Neuronal stem cell (in vitro differentiated cells): Measurements from ENCODE around the gene CDK5RAP3.

ENCODE experiments used
- DNase-seq: peaks from one replicate; pipeline ENCODE4 v3.0.0-alpha.2; 2013; ENCODE audit warnings: low spot score
- H2AFZ ChIP-seq: one replicate; pipeline ENCODE4 v1.6.1; 2013; ENCODE audit warnings: mild to moderate bottlenecking, low read length, inconsistent platforms
- H2AK5ac ChIP-seq: 2 replicates; pipeline ENCODE4 v1.6.1; 2013; ENCODE audit warnings: low read depth, mild to moderate bottlenecking, inconsistent platforms, low read length, moderate library complexity, mixed read lengths
- H2BK120ac ChIP-seq: 2 replicates; pipeline ENCODE4 v1.6.1; 2013; ENCODE audit warnings: low read depth, mild to moderate bottlenecking, inconsistent platforms, low read length, moderate library complexity, mixed read lengths
- H2BK12ac ChIP-seq: one replicate; pipeline ENCODE4 v1.6.1; 2013; ENCODE audit warnings: low read length, inconsistent platforms
- H2BK15ac ChIP-seq: 2 replicates; pipeline ENCODE4 v1.6.1; 2013; ENCODE audit warnings: mild to moderate bottlenecking, low read length, inconsistent platforms, mixed read lengths
- H2BK5ac ChIP-seq: one replicate; pipeline ENCODE4 v1.6.1; 2013; ENCODE audit warnings: inconsistent platforms, mild to moderate bottlenecking, low read length, moderate library complexity
- H3K14ac ChIP-seq: one replicate; pipeline ENCODE4 v1.6.1; 2013; ENCODE audit warnings: low read length, inconsistent platforms
- H3K18ac ChIP-seq: 2 replicates; pipeline ENCODE4 v1.6.1; 2013; ENCODE audit warnings: low read length, inconsistent platforms
- H3K23ac ChIP-seq: 2 replicates; pipeline ENCODE4 v1.6.1; 2013; ENCODE audit warnings: low read depth, mild to moderate bottlenecking, mixed read lengths, low read length, inconsistent platforms; ENCODE audit not compliant: poor library complexity
- H3K27ac ChIP-seq: replicated peaks from 3 replicates; pipeline ENCODE4 v1.5.1; 2013; ENCODE audit warnings: low read length, inconsistent platforms
- H3K27me3 ChIP-seq, 3 experiments: 2 replicates each; pipeline ENCODE4 v1.6.1; 2013; ENCODE audit warnings: low read length in 3 of 3, mild to moderate bottlenecking in 2 of 3, inconsistent platforms in 1 of 3, low read depth in 1 of 3, mixed read lengths in 1 of 3, moderate library complexity in 1 of 3; ENCODE audit not compliant: control insufficient read depth in 3 of 3, insufficient read depth in 3 of 3
- H3K36me3 ChIP-seq, 2 donors: replicated peaks in 1 of 2; 2 replicates each; pipeline ENCODE4 v1.6.1; 2013; ENCODE audit warnings: low read length in 2 of 2; ENCODE audit not compliant: control insufficient read depth in 2 of 2, insufficient read depth in 2 of 2
- H3K4ac ChIP-seq: 2 replicates; pipeline ENCODE4 v1.6.1; 2013; ENCODE audit warnings: inconsistent platforms, mild to moderate bottlenecking, low read length, moderate library complexity
- H3K4me1 ChIP-seq, 2 donors: 1 replicate in 1 of 2; 2 replicates in 1 of 2; pipeline ENCODE4 v1.6.1; 2013; ENCODE audit warnings: low read length in 2 of 2, low read depth in 1 of 2; ENCODE audit not compliant: control insufficient read depth in 2 of 2, insufficient read depth in 1 of 2
- H3K4me2 ChIP-seq: one replicate; pipeline ENCODE4 v1.6.1; 2013; ENCODE audit warnings: mild to moderate bottlenecking, low read length, inconsistent platforms; ENCODE audit not compliant: insufficient read depth, poor library complexity, severe bottlenecking
- H3K4me3 ChIP-seq, 2 donors: 2 replicates each; pipeline ENCODE4 v1.5.1; 2013; ENCODE audit warnings: low read length in 2 of 2, mild to moderate bottlenecking in 2 of 2, inconsistent platforms in 1 of 2, moderate library complexity in 1 of 2
- H3K79me1 ChIP-seq: one replicate; pipeline ENCODE4 v1.6.1; 2013; ENCODE audit warnings: low read depth, mild to moderate bottlenecking, inconsistent platforms, low read length, moderate library complexity
- H3K9ac ChIP-seq: one replicate; pipeline ENCODE4 v1.6.1; 2013; ENCODE audit warnings: mild to moderate bottlenecking, low read depth, low read length, inconsistent platforms; ENCODE audit not compliant: poor library complexity
- H3K9me3 ChIP-seq, 2 donors: replicated peaks in 1 of 2; 2 replicates each; pipeline versions ENCODE3 to v1.6.1; 2013; ENCODE audit warnings: low read length in 2 of 2, mild to moderate bottlenecking in 2 of 2, inconsistent platforms in 1 of 2, low read depth in 1 of 2, mixed read lengths in 1 of 2, moderate library complexity in 1 of 2; ENCODE audit not compliant: control insufficient read depth in 2 of 2, insufficient read depth in 1 of 2
- H4K8ac ChIP-seq: one replicate; pipeline ENCODE4 v1.6.1; 2013; ENCODE audit warnings: low read depth, mild to moderate bottlenecking, inconsistent platforms, low read length, moderate library complexity
- H4K91ac ChIP-seq: one replicate; pipeline ENCODE4 v1.6.1; 2013; ENCODE audit warnings: low read length, low read depth, mild to moderate bottlenecking, inconsistent platforms; ENCODE audit not compliant: poor library complexity
- WGBS, 2 donors: extraction: QIAGEN DNeasy Blood & Tissue Kit; methylation state at CpG; one replicate each; pipeline ENCODE4 v1.1.7; 2013; ENCODE audit warnings: missing lambda C conversion rate in 2 of 2, mixed read lengths in 1 of 2; ENCODE audit not compliant: insufficient read length in 2 of 2, insufficient replicate concordance in 1 of 2; ENCODE audit errors: extremely low coverage in 2 of 2; 5-methylcytosine and 5-hydroxymethylcytosine counted together

Gene CDK5RAP3

GRCh38 chr17:48010193-48010592, 39.3 kb downstream of the CDK5RAP3 start:
- no peak overlapping the region for H4K91ac ChIP-seq
- H2AFZ ChIP-seq, result no peak overlapping the region
- peaks cover 38 to 44% of the 10 kb centered on the region in 2 donors for H3K4me1 ChIP-seq
- H3K79me1 ChIP-seq, result no peaks in the 10 kb centered on the region
- H3K14ac ChIP-seq, result no peak overlapping the region
- no peak overlapping the region for H2BK120ac ChIP-seq
- H3K9me3 ChIP-seq, result no peaks in the 10 kb centered on the region
- peaks cover 0 to 9% of the 10 kb centered on the region in 2 donors for H3K36me3 ChIP-seq
- no peak overlapping the region for H3K4ac ChIP-seq
- no peak overlapping the region for H3K27ac ChIP-seq
- no peak overlapping the region for H2BK5ac ChIP-seq
- no peak overlapping the region for H4K8ac ChIP-seq
- H3K9ac ChIP-seq, result no peak overlapping the region
- no peak overlapping the region for H3K4me3 ChIP-seq
- no peaks in the 10 kb centered on the region for H3K27me3 ChIP-seq
- no peak overlapping the region for H2BK15ac ChIP-seq
- no peak overlapping the region for H3K23ac ChIP-seq
- H3K4me2 ChIP-seq, result no peak overlapping the region
- no peak overlapping the region for H2AK5ac ChIP-seq
- DNase-seq, result no peak
- WGBS, 2 donors, result no CpG with 5 or more reads among the region's 3 CpGs
- no peak overlapping the region for H3K18ac ChIP-seq
- no peak overlapping the region for H2BK12ac ChIP-seq

GRCh38 chr17:48011405-48012150, 40.7 kb downstream of the CDK5RAP3 start:
- H3K14ac ChIP-seq, result no peak overlapping the region
- peak overlapping the region; percentile 83 for H3K9ac ChIP-seq
- H3K4me2 ChIP-seq, result peak overlapping the region; percentile 48
- H3K4me3 ChIP-seq, result peak overlapping the region; percentile 59 to 64
- DNase-seq, result no peak
- no CpG with 5 or more reads among the region's 23 CpGs for WGBS, 2 donors
- peak overlapping the region; percentile 42 for H2AK5ac ChIP-seq
- peak overlapping the region; percentile 91 for H3K27ac ChIP-seq
- H3K23ac ChIP-seq, result no peak overlapping the region
- peak overlapping the region; percentile 77 for H2BK120ac ChIP-seq
- peaks cover 37 to 47% of the 10 kb centered on the region in 2 donors for H3K4me1 ChIP-seq
- no peaks in the 10 kb centered on the region for H3K79me1 ChIP-seq
- H4K91ac ChIP-seq, result peak overlapping the region; percentile 89
- H3K27me3 ChIP-seq, result no peaks in the 10 kb centered on the region
- H2BK12ac ChIP-seq, result no peak overlapping the region
- no peak overlapping the region for H2BK15ac ChIP-seq
- peak overlapping the region; percentile 95 for H2BK5ac ChIP-seq
- peaks cover 0 to 9% of the 10 kb centered on the region in 2 donors for H3K36me3 ChIP-seq
- no peaks in the 10 kb centered on the region for H3K9me3 ChIP-seq
- peak overlapping the region; percentile 45 for H3K4ac ChIP-seq
- peak overlapping the region; percentile 83 for H4K8ac ChIP-seq
- peak overlapping the region; percentile 96 for H3K18ac ChIP-seq
- no peak overlapping the region for H2AFZ ChIP-seq

- Histone ChIP-seq H3K18ac (no peak overlapping the region), H3K4me1 (peaks cover 37 to 44% of the 10 kb centered on the region in 2 donors)
Observed at GRCh38 chr17:48012151-48012520, 41.2 kb downstream of the CDK5RAP3 start.

GRCh38 chr17:48012654-48013053, 41.7 kb downstream of the CDK5RAP3 start:
- Histone ChIP-seq H3K4ac (no peak overlapping the region), H3K18ac (peak overlapping the region; percentile 55), H3K27ac (peak overlapping the region; percentile 97), H3K27me3 (no peaks in the 10 kb centered on the region), H3K79me1 (no peaks in the 10 kb centered on the region), H3K23ac (no peak overlapping the region), H3K4me1 (peaks cover 37 to 42% of the 10 kb centered on the region in 2 donors), H4K8ac (no peak overlapping the region), H2BK15ac (no peak overlapping the region), H2BK120ac (no peak overlapping the region), H2BK5ac (no peak overlapping the region), H3K14ac (no peak overlapping the region), H2AK5ac (peak overlapping the region; percentile 9), H3K4me2 (peak overlapping the region; percentile 30), H3K4me3 (peak overlapping the region in 1 of 2 donors; percentile 64), H2BK12ac (no peak overlapping the region), H4K91ac (peak overlapping the region; percentile 4), H2AFZ (no peak overlapping the region), H3K36me3 (peaks cover 0 to 9% of the 10 kb centered on the region in 2 donors), H3K9me3 (no peaks in the 10 kb centered on the region), H3K9ac (peak overlapping the region; percentile 66)
- no CpG with 5 or more reads among the region's 5 CpGs for WGBS, 2 donors
- DNase-seq, result no peak

More at GRCh38 chr17:48012151-48012520, 41.2 kb downstream of the CDK5RAP3 start:
- Histone ChIP-seq H4K8ac (no peak overlapping the region), H3K4ac (no peak overlapping the region), H3K14ac (no peak overlapping the region), H2BK120ac (no peak overlapping the region), H2BK15ac (no peak overlapping the region), H2BK5ac (peak overlapping the region; percentile 95), H3K27me3 (no peaks in the 10 kb centered on the region), H3K79me1 (no peaks in the 10 kb centered on the region), H2AFZ (no peak overlapping the region), H2AK5ac (no peak overlapping the region), H3K27ac (peak overlapping the region; percentile 91), H2BK12ac (no peak overlapping the region), H3K23ac (no peak overlapping the region), H4K91ac (no peak overlapping the region), H3K9me3 (no peaks in the 10 kb centered on the region), H3K9ac (no peak overlapping the region), H3K4me3 (peak overlapping the region in 1 of 2 donors; percentile 64), H3K36me3 (peaks cover 0 to 9% of the 10 kb centered on the region in 2 donors), H3K4me2 (peak overlapping the region; percentile 48)
- DNase-seq, result no peak
- WGBS, 2 donors, result no CpG with 5 or more reads among the region's 34 CpGs
